ENCODE results near the gene THAP8.

DNA sequence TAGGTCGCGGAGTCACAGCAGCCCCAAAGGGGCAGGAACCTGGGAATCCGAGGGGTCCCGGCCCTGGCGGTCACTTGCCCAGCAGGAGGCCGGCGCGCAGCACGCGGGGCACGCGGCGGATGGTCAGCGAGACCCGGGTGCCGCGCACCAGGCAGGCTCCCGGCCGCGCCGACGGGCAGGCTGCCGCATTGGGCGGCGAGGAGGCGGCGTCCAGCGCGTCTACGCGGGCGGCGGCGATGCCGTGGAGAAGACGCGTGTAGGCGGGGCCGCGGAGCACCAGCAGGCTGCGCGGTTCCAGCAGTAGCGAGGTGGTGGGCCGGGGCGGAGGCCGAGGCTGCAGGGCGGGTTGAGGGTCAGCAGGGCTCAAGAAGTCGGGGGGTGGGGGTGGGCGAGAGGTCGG lies 44.9 kb downstream of the THAP8 start:
- TF ChIP-seq, protein P1, sequence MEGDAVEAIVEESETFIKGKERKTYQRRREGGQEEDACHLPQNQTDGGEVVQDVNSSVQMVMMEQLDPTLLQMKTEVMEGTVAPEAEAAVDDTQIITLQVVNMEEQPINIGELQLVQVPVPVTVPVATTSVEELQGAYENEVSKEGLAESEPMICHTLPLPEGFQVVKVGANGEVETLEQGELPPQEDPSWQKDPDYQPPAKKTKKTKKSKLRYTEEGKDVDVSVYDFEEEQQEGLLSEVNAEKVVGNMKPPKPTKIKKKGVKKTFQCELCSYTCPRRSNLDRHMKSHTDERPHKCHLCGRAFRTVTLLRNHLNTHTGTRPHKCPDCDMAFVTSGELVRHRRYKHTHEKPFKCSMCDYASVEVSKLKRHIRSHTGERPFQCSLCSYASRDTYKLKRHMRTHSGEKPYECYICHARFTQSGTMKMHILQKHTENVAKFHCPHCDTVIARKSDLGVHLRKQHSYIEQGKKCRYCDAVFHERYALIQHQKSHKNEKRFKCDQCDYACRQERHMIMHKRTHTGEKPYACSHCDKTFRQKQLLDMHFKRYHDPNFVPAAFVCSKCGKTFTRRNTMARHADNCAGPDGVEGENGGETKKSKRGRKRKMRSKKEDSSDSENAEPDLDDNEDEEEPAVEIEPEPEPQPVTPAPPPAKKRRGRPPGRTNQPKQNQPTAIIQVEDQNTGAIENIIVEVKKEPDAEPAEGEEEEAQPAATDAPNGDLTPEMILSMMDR (optimal IDR thresholded peaks at IDR 0.05 in 1 of 3, IDR thresholded peaks at IDR 0.05 in 1 of 3, conservative IDR thresholded peaks at IDR 0.05 in 1 of 3; ENCODE audit: extremely low read depth in 1 of 3, insufficient read depth in 2 of 3, low read length in 3 of 3): no peak
- no peak for TF ChIP-seq EZH2 (IDR thresholded peaks at IDR 0.05; ENCODE audit: low read length)

Measured in keratinocyte (primary cell).